ENCODE measurements around the gene HIPK1. TPM values are rescaled to one million over a fixed set of nuclear protein-coding genes. Genes with fewer than 3 reads are reported as not detected.

Gene HIPK1
- total RNA-seq, 1 experiment from 2014 or later = 11.3 TPM

DNA sequence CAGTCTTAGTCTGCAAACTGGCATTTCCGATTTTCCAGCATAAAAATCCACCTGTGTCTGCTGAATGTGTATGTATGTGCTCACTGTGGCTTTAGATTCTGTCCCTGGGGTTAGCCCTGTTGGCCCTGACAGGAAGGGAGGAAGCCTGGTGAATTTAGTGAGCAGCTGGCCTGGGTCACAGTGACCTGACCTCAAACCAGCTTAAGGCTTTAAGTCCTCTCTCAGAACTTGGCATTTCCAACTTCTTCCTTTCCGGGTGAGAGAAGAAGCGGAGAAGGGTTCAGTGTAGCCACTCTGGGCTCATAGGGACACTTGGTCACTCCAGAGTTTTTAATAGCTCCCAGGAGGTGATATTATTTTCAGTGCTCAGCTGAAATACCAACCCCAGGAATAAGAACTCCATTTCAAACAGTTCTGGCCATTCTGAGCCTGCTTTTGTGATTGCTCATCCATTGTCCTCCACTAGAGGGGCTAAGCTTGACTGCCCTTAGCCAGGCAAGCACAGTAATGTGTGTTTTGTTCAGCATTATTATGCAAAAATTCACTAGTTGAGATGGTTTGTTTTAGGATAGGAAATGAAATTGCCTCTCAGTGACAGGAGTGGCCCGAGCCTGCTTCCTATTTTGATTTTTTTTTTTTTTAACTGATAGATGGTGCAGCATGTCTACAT, 47.6 kb downstream of the HIPK1 start:
- in situ Hi-C loops (cut with HindIII; ENCODE audit: low sequenced_read_pairs) = no loop called here
- DNase-seq (ENCODE audit: low spot score) = peak; percentile 49

DNA sequence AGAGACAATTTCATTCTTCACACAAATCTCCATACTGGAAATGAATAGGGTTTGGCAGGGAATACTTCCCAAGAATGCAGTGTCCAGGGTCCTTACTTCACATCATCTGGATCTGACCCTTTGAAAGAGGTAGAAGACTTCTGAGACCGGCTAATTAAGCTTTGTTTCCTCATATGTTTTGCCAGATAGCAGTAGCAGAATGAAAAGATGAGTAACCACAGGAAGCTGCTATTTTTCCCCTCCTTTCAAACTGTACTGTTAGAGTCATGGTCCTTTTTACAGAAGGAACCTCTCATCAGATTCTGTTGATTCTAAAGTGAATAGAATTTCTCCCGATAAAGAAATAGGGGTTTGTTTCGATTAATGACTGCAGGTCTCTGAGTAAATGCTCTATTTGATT, 48.8 kb downstream of the HIPK1 start:
- DNase-seq (ENCODE audit: low spot score) = no peak
- in situ Hi-C loops (cut with HindIII; ENCODE audit: low sequenced_read_pairs) = no loop called here

DNA sequence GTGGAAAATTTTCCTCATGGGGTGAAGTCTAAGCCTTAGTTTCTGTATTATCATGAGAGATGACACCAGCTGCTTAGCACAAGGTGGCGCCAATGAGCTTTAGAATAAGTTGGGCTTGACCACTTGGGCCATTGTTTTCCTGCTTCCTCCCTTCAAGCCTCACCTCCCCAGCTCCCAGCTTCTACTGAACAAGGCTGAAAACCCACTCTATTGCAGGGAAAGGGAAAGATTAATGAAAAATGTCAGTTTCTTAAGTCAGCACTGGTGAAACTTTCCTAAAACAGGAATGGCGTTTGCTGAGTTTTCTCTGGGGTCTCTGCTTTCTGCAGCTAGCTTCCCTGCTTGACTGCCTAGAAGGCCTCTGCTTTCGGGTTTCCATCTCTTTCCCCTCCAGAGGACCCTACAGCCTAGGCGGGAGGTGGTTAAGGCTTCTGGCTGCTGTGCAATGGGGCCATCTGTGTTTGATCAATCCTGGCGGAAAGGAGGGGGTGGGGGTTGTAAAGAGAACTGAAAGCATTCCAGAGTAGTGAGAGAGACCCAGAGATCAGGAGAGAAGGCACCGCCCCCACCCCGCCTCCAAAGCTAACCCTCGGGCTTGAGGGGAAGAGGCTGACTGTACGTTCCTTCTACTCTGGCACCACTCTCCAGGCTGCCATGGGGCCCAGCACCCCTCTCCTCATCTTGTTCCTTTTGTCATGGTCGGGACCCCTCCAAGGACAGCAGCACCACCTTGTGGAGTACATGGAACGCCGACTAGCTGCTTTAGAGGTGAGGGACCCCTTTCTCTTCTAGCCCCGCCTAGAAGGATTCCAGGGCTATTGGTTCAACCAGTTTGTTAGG, 50.0 kb downstream of the HIPK1 start, which contains the start of gene OLFML3:
OLFML3 (plus strand) TSS at position 612 of the 840 bp plus-strand sequence; CDS start at position 655, 43 bp downstream.
- in situ Hi-C loops (cut with HindIII; ENCODE audit: low sequenced_read_pairs) = no loop called here
- DNase-seq (ENCODE audit: low spot score) = peak; percentile 91

DNA sequence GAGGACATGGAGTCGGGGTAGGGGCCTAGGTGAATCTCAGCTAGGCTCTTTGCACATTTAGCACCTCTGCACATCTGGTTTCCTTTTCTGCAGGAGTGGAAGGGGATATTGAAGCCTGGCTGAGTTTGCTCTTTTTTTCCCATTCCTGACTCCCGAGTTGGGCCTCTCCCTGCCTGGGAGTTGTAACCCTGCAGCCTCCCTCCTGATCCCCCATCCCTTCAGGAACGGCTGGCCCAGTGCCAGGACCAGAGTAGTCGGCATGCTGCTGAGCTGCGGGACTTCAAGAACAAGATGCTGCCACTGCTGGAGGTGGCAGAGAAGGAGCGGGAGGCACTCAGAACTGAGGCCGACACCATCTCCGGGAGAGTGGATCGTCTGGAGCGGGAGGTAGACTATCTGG, 51.0 kb downstream of the HIPK1 start:
- in situ Hi-C loops (cut with HindIII; ENCODE audit: low sequenced_read_pairs) = no loop called here
- peak; percentile 51 for DNase-seq (ENCODE audit: low spot score)

DNA sequence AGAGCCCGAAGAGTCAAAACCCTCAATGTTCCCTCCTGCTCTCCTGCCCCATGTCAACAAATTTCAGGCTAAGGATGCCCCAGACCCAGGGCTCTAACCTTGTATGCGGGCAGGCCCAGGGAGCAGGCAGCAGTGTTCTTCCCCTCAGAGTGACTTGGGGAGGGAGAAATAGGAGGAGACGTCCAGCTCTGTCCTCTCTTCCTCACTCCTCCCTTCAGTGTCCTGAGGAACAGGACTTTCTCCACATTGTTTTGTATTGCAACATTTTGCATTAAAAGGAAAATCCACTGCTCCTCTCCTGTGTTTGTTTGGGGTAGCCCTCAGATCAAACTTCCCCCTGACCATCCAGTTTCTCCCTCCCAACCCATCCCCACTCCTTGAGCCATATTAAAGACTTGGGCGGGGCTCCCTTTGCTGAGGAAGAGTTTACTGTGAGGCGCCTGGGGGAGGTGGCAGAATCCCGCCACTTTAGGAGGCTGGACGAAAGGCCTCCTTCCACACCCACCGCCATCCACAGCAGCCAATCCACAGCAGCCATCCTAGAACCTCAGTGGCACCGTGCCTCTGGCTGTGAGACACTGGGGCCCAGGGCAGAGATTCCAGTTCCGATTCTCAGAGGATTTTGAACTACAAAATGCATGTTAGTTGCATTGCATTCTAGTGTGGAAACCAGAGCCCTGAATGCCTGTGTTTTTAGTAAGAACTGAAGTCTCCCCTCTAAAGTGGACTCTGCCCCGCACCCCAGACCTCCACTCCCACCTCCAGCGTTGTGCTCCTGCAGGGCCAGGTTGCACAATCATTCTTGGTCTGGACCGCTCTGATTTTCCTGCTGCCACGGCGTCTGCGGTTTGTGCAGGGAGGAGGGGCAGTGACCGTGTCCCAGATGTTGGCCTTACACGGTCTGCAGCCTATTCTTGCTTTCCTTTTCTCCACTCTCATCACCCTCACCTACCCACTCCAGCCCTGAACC, 53.1 kb downstream of the HIPK1 start:
- in situ Hi-C loops (cut with HindIII; ENCODE audit: low sequenced_read_pairs) = no loop called here
- DNase-seq (ENCODE audit: low spot score) = no peak

DNA sequence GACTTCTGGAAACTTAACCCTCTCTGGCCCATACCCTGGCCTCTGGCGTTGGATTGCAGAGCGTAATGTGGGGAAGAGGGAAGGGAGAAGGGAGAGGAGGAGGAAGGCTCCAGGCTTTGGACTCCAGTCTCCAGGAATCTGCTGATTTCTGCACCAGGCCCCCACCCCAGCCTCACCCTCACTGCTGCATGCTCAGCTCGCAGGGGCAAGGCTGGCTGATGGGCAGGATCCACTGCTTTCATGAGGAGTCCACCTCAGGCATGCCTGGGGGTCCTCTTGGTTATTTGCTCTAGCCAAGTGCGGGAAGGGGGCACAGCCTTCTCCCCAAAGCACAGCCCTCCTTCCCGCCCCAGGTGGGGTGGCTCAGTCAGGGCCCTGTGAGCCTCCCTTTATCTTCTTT, 53.8 kb downstream of the HIPK1 start:
- in situ Hi-C loops (cut with HindIII; ENCODE audit: low sequenced_read_pairs) = no loop called here

DNA sequence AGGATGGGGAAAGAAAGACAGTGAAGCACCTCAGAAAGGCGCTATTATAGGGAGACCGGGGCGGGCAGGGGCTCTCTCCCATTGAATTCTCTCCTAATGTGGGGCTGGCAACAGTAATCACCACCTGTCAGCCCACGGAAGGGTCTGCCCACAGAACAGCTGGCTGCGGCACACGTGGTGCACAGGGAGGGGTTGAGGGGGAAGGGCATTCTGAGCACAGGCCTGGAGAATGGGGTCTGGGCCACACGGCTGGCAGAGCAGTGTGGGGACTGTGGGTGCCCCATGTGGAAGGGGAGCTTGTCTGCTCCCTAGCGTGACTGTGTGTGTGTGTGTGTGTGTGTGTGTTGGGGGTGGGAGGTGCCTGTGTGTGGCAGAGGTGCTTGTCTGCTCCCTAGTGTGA, 54.3 kb downstream of the HIPK1 start:
- DNase-seq (ENCODE audit: low spot score) = no peak
- in situ Hi-C loops (cut with HindIII; ENCODE audit: low sequenced_read_pairs) = no loop called here

More for the DNA sequence above, 53.8 kb downstream of the HIPK1 start:
- DNase-seq (ENCODE audit: low spot score) = no peak

DNA sequence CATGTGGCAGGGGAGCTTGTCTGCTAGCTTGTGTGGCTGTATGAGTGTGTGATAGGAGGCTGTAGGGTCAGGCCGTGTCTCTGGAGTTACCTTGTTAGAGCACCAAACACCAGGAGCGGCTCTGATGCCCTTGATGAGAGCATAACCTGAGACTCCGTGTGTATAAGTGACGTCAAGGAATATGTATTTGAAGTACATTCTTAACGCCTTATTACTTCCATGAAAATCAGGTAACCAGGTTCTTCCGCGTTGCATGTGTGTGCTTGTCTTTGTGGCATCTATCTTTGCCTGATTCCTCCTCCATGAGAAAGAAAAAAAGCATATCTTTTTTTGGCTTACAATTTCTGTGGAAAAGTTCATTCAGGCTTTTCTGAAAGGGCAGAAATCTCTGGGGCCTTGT, 54.7 kb downstream of the HIPK1 start:
- in situ Hi-C loops (cut with HindIII; ENCODE audit: low sequenced_read_pairs) = no loop called here
- DNase-seq (ENCODE audit: low spot score) = no peak

DNA sequence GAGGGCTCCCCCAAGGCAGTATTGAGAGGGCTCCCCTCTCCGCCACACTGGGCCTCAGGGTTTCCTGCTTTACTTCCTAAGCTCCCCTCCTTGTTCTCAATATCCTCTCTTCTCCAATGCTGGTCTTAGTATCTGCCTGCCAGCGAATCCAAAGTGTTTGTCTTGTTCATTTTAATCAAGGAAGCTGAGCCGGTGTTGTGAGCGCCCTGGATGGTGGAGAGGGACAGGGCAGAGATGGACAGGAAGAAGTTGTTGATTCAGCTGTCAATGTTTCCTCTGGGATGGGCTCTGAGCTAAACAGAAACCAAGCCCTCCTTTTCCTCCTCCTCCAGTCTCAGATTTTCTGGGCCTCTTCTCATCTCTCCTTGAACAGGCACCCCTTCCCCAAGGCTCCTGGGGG, 55.6 kb downstream of the HIPK1 start:
- DNase-seq (ENCODE audit: low spot score) = no peak
- in situ Hi-C loops (cut with HindIII; ENCODE audit: low sequenced_read_pairs) = no loop called here

DNA sequence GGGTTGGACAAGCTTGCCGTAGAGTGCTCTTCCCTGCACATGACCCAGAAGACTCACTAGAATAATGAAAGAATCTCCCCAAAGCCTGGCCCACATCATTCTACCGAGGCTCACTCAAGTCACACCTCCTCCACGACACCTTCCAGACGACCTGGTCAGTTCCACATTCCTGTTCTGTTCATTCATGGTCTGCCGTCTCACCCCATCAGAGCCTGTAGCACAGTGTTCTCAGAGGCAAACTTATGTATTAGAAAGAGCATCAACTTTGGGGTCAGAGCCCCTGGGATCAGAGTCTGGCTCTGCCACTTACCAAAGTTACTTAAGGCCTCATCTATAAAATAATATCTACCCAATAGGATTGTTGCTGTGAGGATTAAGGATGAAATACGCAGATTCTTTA, 57.7 kb downstream of the HIPK1 start:
- in situ Hi-C loops (cut with HindIII; ENCODE audit: low sequenced_read_pairs) = no loop called here
- DNase-seq (ENCODE audit: low spot score) = no peak

DNA sequence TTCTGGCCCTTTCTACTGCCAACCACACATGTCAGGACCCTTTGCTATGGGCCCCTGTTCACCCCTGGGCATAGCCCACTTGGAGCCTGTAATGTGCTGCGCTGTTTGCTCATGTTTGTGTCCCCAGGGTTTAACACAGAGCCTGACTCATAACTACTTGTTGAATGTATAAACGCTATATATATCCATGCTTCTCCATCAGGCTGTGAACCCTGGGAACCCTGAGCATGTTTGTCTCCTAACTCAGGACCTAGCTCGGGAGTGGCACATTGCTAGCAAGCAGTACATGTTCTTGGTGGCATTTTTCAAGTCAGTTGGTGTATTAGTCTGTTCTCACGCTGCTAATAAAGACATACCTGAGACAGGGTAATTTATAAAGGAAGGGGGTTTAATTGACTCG, 58.1 kb downstream of the HIPK1 start:
- in situ Hi-C loops (cut with HindIII; ENCODE audit: low sequenced_read_pairs) = no loop called here
- DNase-seq (ENCODE audit: low spot score) = no peak

DNA sequence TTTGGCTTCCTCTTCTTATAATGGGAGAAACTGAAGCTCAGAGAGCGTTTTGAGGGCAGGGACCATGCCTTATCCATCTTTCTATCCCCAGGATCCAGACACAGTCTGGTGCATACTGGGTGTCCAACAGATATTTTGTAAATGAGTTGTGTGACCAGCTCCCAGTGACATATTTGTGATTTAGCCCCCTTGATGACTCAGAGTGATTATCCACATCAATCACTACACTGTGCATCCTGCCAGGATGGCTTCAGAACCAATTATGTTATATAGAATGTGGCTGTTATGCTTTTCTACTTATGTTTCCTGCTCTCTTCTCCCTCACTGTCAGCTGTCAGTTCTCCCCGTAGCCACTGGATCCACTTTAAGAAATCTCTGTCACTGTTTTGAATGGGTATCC, 61.4 kb downstream of the HIPK1 start:
- in situ Hi-C loops (cut with HindIII; ENCODE audit: low sequenced_read_pairs) = no loop called here

DNA sequence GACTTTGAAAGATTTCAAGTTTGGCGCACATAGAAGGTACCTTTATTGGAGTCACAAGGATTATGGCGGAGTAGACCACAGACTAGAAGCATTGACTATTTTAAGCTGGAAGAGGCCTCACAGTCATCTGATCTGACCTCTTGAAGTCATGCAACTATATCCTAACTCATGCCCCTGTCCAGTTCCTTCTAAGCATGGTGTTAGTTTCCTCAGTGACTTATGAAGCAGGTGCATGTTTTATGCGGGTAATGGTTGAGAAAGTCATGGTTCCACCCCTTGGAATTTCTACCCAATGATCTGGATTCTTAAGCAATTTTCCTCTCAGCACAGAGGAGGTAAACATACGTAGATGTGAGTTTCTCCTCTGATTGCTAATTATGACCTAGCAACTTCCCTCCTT, 61.8 kb downstream of the HIPK1 start:
- in situ Hi-C loops (cut with HindIII; ENCODE audit: low sequenced_read_pairs) = no loop called here
- DNase-seq (ENCODE audit: low spot score) = no peak

More for the DNA sequence above, 61.4 kb downstream of the HIPK1 start:
- DNase-seq (ENCODE audit: low spot score) = no peak

DNA sequence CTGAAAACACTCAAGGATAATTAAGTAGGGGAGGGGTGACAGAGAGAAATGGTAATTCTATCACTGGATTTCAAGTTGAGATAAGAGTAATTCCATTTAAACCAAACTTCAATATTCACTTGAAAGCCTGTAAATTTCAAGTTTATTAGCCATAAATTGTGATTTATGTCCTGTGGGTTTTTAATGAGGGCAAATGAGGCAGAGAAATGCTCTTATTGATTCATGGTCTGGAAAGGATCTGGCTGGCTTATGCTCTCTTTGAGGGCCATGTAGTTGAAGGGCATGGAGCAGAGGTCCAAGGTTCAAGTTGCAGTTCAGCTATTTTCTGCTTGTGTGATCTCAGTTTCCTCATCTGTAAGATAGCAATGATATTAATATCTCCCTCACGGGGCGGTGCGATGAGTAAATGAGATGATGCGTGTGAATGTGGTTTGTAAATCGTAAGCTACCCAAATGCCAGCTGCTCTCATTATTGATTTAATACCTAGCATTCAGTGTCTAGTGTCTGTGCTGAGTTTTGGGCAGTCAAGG, 62.4 kb downstream of the HIPK1 start:
- in situ Hi-C loops (cut with HindIII; ENCODE audit: low sequenced_read_pairs) = no loop called here

DNA sequence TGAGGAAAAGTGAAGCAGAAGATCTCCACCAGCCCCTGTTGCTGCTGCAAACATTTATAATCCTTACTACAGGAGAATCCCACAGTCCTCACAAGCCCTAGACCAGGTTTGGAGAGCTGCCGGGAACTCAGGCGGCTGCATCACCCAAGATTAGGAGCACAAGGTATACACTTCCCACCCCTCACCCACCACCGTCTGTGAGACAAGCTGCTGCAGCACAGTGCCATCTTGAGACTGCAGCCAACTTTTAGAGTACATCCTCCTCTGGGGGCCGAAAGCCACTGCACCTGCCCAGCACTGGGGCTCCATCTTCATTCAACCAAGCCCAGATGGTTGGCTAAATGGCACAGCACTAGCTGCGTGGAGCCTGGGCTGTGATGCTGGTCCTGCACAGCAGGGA, 63.9 kb downstream of the HIPK1 start:
- DNase-seq (ENCODE audit: low spot score) = peak; percentile 48
- in situ Hi-C loops (cut with HindIII; ENCODE audit: low sequenced_read_pairs) = no loop called here

More for the DNA sequence above, 62.4 kb downstream of the HIPK1 start:
- no peak for DNase-seq (ENCODE audit: low spot score)

DNA sequence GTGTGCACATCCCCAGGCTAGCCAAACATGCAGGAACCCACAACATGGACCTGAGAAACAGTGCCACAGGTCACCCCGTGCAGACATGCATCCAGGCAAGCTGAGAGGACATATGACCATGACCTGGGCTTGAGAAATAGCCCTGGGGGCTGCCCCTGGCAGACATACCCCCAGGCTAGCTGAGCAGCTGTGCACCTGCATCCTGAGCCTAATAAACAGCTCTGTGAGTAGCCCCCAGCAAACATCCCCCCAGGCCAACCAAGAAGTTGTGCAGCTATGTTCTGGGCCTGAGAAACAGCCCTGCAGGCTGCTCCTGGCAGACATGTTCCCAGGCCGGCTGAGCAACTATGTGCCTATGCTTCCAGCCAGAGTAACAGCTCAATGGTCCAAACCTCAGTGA, 64.6 kb downstream of the HIPK1 start:
- in situ Hi-C loops (cut with HindIII; ENCODE audit: low sequenced_read_pairs) = no loop called here
- DNase-seq (ENCODE audit: low spot score) = no peak

DNA sequence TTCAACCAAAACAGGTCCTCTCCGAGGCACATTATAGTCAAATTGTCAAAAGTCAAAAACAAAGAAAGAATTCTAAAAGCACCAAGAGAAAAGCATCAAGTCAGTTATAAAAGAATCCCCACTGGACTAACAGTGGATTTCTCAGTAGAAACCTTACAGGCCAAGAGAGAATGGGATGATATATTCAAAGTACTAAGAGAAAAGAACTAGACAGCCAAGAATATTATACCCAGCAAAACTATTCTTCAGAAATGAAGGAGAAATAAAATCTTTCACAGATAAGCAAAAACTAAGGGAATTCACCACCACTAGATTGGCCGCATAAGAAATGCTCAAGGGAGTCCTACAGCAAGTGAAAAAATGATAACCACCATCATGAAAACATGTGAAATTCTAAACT, 66.3 kb downstream of the HIPK1 start:
- in situ Hi-C loops (cut with HindIII; ENCODE audit: low sequenced_read_pairs) = no loop called here
- DNase-seq (ENCODE audit: low spot score) = no peak

DNA sequence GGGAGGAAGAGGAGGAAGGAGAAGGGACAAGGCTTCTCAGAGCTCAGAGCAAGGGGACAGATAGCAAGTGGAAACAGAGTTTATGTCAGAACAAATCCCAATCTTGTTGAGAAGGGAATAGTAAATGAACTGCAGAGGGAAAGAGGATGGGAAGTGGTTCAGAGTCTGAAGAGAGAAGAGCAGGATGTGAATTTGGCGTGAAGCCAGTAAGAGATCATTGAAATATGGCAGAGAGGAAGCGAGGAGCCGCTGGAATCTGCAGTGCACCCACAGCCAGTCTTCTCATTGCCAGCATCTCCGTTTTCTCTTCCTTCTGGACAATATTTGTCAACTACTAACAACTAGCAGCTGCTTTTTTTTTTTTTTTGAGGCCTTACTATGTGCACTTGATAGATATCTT, 69.2 kb downstream of the HIPK1 start:
- in situ Hi-C loops (cut with HindIII; ENCODE audit: low sequenced_read_pairs) = no loop called here
- DNase-seq (ENCODE audit: low spot score) = no peak

DNA sequence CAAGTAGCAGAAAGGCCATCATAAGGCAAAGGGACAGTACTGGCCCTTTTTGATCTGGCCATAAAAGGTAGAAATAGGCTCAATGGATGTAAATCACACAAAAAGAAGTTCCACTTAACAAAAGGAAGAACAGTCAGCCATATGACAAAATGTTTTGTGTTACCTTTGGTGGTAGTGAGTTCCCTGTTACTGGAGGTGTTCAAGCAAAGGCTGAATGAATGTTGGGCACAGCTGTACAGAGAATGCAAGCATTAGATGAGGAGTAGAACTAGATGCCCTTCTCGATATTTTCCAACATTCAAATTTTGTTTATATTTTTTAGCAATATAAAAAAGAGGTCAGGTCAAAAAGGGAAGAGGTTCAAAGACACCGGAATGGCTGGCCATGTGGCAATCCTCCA, 70.1 kb downstream of the HIPK1 start:
- in situ Hi-C loops (cut with HindIII; ENCODE audit: low sequenced_read_pairs) = no loop called here
- DNase-seq (ENCODE audit: low spot score) = no peak

Measured in G401 (cell line).